Esophagus muscularis mucosa (tissue), 4 donors: Measurements from ENCODE around the gene ZFPM1. TPM values are rescaled to one million over a fixed set of nuclear protein-coding genes. Genes with fewer than 3 reads are reported as not detected.

ENCODE experiments used
- DNase-seq: peaks from one replicate; pipeline ENCODE4 v3.0.0-alpha.2; 2017; ENCODE audit errors: extremely low spot score
- H3K27ac ChIP-seq, 4 donors: fragments of 200-600 bp; sonication (generic); replicated peaks in 1 of 4; 1 replicate in 3 of 4; 2 replicates in 1 of 4; pipeline ENCODE4 v1.5.1; 2016 to 2019; ENCODE audit warnings: mild to moderate bottlenecking in 1 of 4
- H3K27me3 ChIP-seq, 4 donors: fragments of 200-600 bp; sonication (generic); one replicate each; pipeline versions ENCODE4 v1.5.1 to v1.6.0; 2016 to 2019
- H3K36me3 ChIP-seq, 4 donors: fragments of 200-600 bp; sonication (generic); one replicate each; pipeline ENCODE4 v1.5.1; 2016 to 2019
- H3K4me1 ChIP-seq, 4 donors: fragments of 200-600 bp; sonication (generic); one replicate each; pipeline ENCODE4 v1.5.1; 2016 to 2019
- H3K4me3 ChIP-seq, 4 donors: fragments of 200-600 bp; sonication (generic); 1 replicate in 2 of 4; 2 replicates in 2 of 4; pipeline ENCODE4 v1.5.1; 2016 to 2019; ENCODE audit warnings: mild to moderate bottlenecking in 4 of 4, moderate library complexity in 1 of 4
- H3K9me3 ChIP-seq, 4 donors: fragments of 200-600 bp; sonication (generic); 1 replicate in 3 of 4; 2 replicates in 1 of 4; pipeline ENCODE4 v1.5.1; 2016 to 2019
- EP300 ChIP-seq: sonication (generic); formaldehyde crosslinking; IDR thresholded peaks from one replicate; pipeline ENCODE4 v1.6.1; 2017; ENCODE audit warnings: antibody characterized with exemption
- POLR2A ChIP-seq: fragments of 450-650 bp; IDR thresholded peaks from one replicate; pipeline ENCODE4 v1.6.1; 2017; ENCODE audit warnings: antibody characterized with exemption, moderate library complexity, mild to moderate bottlenecking, low read depth
- POLR2AphosphoS5 ChIP-seq, 2 donors: sonication (generic); formaldehyde crosslinking; IDR thresholded peaks; one replicate each; pipeline ENCODE4 v1.6.1; 2017; ENCODE audit warnings: antibody characterized with exemption in 2 of 2
- WGBS: methylation state at CpG from one replicate; pipeline ENCODE4 v1.1.5; 2018; 5-methylcytosine and 5-hydroxymethylcytosine counted together
- intact Hi-C: fragments of 100-400 bp; cut with DNase I; formaldehyde crosslinking; loops from one replicate; pipeline ENCODE4 v1.15.1; 2023
- total RNA-seq, 4 donors: library from RNA; depleted of rRNA; stranded (reverse); fragments of >200 nt; gene quantifications; one replicate each; pipeline versions ENCODE4 v1.1.0 to v1.2.1, GENCODE V29; 2016
- TF ChIP-seq, protein P1 (sequence below), 3 experiments: fragments of 200-600 bp in 2 of 3; fragments of 450-650 bp in 1 of 3; sonication (generic) in 2 of 3; IDR thresholded peaks; one replicate each; pipeline ENCODE4 v1.5.1; 2017 to 2019; ENCODE audit warnings: antibody characterized with exemption in 3 of 3, mild to moderate bottlenecking in 2 of 3, moderate library complexity in 1 of 3

ZFPM1 gene
- total RNA-seq, 4 donors from 2014 or later: 0.42 to 1.4 (median 1.0) TPM

DNA sequence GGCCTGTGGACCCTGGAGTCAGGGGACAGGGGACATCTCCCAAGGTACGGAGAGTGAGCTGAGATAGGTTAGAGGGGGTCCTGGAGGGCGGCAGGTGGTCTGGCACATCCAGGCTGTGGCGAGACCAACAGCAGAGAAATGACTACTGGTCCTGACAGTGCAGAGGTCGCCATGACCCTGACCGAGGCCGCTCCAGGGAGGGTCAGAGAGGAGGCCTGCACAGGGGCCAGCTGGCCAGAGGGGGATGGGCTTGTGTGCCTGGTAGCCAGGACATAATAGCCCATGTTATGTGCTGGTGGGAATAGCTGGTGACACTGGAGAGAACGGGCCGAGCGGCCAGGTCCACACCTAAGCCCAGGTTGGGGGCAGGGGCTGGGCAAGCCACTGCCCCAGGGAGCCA, 76.5 kb downstream of the ZFPM1 start:
- no peak for DNase-seq
- TF ChIP-seq, protein P1, sequence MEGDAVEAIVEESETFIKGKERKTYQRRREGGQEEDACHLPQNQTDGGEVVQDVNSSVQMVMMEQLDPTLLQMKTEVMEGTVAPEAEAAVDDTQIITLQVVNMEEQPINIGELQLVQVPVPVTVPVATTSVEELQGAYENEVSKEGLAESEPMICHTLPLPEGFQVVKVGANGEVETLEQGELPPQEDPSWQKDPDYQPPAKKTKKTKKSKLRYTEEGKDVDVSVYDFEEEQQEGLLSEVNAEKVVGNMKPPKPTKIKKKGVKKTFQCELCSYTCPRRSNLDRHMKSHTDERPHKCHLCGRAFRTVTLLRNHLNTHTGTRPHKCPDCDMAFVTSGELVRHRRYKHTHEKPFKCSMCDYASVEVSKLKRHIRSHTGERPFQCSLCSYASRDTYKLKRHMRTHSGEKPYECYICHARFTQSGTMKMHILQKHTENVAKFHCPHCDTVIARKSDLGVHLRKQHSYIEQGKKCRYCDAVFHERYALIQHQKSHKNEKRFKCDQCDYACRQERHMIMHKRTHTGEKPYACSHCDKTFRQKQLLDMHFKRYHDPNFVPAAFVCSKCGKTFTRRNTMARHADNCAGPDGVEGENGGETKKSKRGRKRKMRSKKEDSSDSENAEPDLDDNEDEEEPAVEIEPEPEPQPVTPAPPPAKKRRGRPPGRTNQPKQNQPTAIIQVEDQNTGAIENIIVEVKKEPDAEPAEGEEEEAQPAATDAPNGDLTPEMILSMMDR (IDR thresholded peaks at IDR 0.05): no peak
- TF ChIP-seq POLR2AphosphoS5 (IDR thresholded peaks at IDR 0.05) (no peak), POLR2A (no peak), EP300 (no peak)
- Histone ChIP-seq H3K9me3 (no peaks in the 10 kb centered on the region), H3K4me3 (no peak overlapping the region), H3K27ac (no peak overlapping the region), H3K4me1 (peaks cover 27 to 56% (median 50%) of the 10 kb centered on the region in 4 donors), H3K36me3 (peaks cover 0 to 18% (median 10%) of the 10 kb centered on the region in 4 donors), H3K27me3 (peaks cover 0 to 23% (median 1%) of the 10 kb centered on the region in 4 donors)
- WGBS: 88% methylated on average over 9 of the region's 9 CpGs
- intact Hi-C loops: no loop called here

DNA sequence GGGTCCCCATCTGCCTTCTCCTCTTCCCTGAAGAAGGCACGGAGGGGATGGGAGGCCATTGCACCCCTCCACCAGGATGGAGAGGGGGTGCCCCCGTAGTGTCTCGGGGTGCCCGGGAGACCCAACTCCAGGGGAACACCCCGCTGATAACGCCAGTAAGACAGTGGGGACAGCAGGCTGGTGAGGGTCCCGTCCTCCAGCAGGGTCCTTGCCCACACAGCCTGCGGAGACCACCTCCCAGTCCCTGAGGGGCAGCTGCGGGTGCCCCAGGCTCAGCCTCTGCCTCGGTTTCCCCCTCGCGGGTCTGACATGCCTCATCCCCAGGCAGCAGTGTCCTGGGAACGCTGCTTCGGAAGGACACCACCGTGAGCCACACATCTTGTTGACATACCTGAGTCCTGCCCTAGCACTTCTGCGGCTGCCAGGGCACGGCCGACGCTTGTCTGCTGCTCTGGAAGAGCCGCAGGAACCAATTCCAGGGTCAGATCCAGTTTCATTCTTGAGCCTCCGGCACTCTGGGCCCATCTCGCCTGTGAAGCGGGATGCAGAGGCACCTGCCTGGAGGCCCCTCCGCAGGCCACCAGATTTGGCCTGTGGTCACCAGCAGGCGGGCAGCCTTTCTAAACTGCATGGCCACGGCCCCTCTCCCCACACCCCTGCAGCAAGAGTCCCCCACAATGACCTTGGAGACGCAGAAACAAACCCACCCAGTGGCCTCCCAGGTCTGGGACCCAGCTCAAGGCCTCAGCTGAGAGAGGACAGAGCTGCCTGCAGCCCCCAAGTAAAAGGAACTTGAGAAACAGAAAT, 77.2 kb downstream of the ZFPM1 start:
- intact Hi-C loops: no loop called here
- Histone ChIP-seq H3K27me3 (peaks cover 0 to 17% (median 0%) of the 10 kb centered on the region in 4 donors), H3K4me3 (no peak overlapping the region), H3K4me1 (peaks cover 30 to 56% (median 50%) of the 10 kb centered on the region in 4 donors), H3K36me3 (peaks cover 0 to 18% (median 10%) of the 10 kb centered on the region in 4 donors), H3K27ac (no peak overlapping the region), H3K9me3 (no peaks in the 10 kb centered on the region)
- WGBS: 91% methylated on average over 12 of the region's 27 CpGs
- no peak for DNase-seq
- TF ChIP-seq EP300: no peak
- TF ChIP-seq, protein P1 (IDR thresholded peaks at IDR 0.05): no peak
- TF ChIP-seq POLR2AphosphoS5 (IDR thresholded peaks at IDR 0.05): no peak
- no peak for TF ChIP-seq POLR2A

DNA sequence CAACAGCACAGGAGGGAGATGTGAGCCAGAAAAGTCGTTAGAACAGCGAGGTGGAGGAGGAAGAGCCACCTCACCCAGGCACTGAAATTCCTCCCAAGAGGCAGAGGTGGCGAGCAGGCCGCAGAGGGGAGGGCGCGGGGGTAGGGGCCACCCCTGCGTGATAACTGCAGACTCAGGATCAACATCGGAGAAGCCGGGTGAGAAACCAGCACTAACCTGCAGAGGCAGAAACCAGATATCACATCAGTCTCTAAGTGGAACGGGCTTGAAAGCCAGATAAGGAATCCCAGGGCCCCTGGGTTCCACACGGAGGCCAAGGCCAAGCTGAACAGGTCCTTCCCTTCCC, 77.8 kb downstream of the ZFPM1 start:
- intact Hi-C loops: no loop called here
- WGBS: 76% methylated on average over 11 of the region's 11 CpGs

DNA sequence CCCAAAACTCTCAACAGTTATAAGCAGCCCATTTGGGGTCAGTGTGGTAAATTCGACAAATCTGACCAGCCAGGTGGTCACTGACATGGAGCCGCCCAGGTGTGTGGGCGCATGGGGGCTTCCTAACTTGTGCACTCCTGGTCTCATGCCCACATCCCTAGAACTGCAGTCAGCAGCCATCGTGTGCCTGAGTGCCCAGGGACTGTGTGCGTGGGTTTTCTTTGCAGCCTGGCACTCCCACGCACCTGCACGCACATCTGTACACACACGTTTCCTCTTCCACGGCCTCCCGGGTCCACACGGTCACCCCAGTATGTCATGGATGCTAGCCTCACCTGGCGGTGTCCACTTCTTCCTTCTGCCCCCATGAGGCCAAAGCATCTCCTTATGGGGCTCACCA, 78.3 kb downstream of the ZFPM1 start:
- Histone ChIP-seq H3K9me3 (no peaks in the 10 kb centered on the region), H3K27me3 (peaks cover 0 to 7% (median 0%) of the 10 kb centered on the region in 4 donors), H3K36me3 (peaks cover 0 to 18% (median 10%) of the 10 kb centered on the region in 4 donors), H3K27ac (no peak overlapping the region), H3K4me3 (no peak overlapping the region), H3K4me1 (peaks cover 29 to 52% (median 46%) of the 10 kb centered on the region in 4 donors)
- intact Hi-C loops: no loop called here
- 88% methylated on average over 12 of the region's 12 CpGs for WGBS
- no peak for DNase-seq
- TF ChIP-seq POLR2AphosphoS5 (IDR thresholded peaks at IDR 0.05): no peak
- TF ChIP-seq, protein P1 (IDR thresholded peaks at IDR 0.05): no peak
- TF ChIP-seq EP300: no peak
- no peak for TF ChIP-seq POLR2A

More for the DNA sequence above, 77.8 kb downstream of the ZFPM1 start:
- DNase-seq: no peak
- Histone ChIP-seq H3K9me3 (no peaks in the 10 kb centered on the region), H3K4me1 (peaks cover 31 to 56% (median 51%) of the 10 kb centered on the region in 4 donors), H3K27me3 (peaks cover 0 to 11% (median 0%) of the 10 kb centered on the region in 4 donors), H3K36me3 (peaks cover 0 to 18% (median 10%) of the 10 kb centered on the region in 4 donors), H3K27ac (no peak overlapping the region), H3K4me3 (no peak overlapping the region)
- TF ChIP-seq, protein P1 (IDR thresholded peaks at IDR 0.05): no peak
- TF ChIP-seq POLR2AphosphoS5 (IDR thresholded peaks at IDR 0.05) (no peak), EP300 (no peak), POLR2A (no peak)
